Measurements from ENCODE around the gene ACSM3.

ACSM3 gene

GRCh38 chr16:20784204-20784603 is 20.4 kb downstream of the ACSM3 start:
- TF ChIP-seq, protein P1, sequence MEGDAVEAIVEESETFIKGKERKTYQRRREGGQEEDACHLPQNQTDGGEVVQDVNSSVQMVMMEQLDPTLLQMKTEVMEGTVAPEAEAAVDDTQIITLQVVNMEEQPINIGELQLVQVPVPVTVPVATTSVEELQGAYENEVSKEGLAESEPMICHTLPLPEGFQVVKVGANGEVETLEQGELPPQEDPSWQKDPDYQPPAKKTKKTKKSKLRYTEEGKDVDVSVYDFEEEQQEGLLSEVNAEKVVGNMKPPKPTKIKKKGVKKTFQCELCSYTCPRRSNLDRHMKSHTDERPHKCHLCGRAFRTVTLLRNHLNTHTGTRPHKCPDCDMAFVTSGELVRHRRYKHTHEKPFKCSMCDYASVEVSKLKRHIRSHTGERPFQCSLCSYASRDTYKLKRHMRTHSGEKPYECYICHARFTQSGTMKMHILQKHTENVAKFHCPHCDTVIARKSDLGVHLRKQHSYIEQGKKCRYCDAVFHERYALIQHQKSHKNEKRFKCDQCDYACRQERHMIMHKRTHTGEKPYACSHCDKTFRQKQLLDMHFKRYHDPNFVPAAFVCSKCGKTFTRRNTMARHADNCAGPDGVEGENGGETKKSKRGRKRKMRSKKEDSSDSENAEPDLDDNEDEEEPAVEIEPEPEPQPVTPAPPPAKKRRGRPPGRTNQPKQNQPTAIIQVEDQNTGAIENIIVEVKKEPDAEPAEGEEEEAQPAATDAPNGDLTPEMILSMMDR (IDR thresholded peaks at IDR 0.05; ENCODE audit: low read depth, low read length) = no peak
- DNase-seq = no peak
- Histone ChIP-seq H3K27ac (no peak overlapping the region), H3K27me3 (ENCODE audit: insufficient read depth, low read depth, severe bottlenecking) (no peaks in the 10 kb centered on the region), H3K4me3 (ENCODE audit: low read depth, low read length) (no peak overlapping the region), H3K9me3 (ENCODE audit: severe bottlenecking) (no peaks in the 10 kb centered on the region), H3K36me3 (no peaks in the 10 kb centered on the region)

GRCh38 chr16:20789130-20789529 is 25.3 kb downstream of the ACSM3 start:
- H3K9me3 ChIP-seq (ENCODE audit: severe bottlenecking) = no peaks in the 10 kb centered on the region
- TF ChIP-seq, protein P1 (IDR thresholded peaks at IDR 0.05; ENCODE audit: low read depth, low read length) = no peak
- no peak overlapping the region for H3K27ac ChIP-seq
- no peaks in the 10 kb centered on the region for H3K36me3 ChIP-seq
- DNase-seq = no peak
- H3K27me3 ChIP-seq (ENCODE audit: insufficient read depth, low read depth, severe bottlenecking) = no peaks in the 10 kb centered on the region
- H3K4me3 ChIP-seq (ENCODE audit: low read depth, low read length) = no peak overlapping the region

GRCh38 chr16:20791923-20792612 is 28.3 kb downstream of the ACSM3 start:
- no peaks in the 10 kb centered on the region for H3K36me3 ChIP-seq
- H3K9me3 ChIP-seq (ENCODE audit: severe bottlenecking) = no peaks in the 10 kb centered on the region
- no peak overlapping the region for H3K4me3 ChIP-seq (ENCODE audit: low read depth, low read length)
- H3K27ac ChIP-seq = no peak overlapping the region
- no peak for DNase-seq
- H3K27me3 ChIP-seq (ENCODE audit: insufficient read depth, low read depth, severe bottlenecking) = no peaks in the 10 kb centered on the region
- TF ChIP-seq, protein P1 (IDR thresholded peaks at IDR 0.05; ENCODE audit: low read depth, low read length) = no peak

GRCh38 chr16:20798364-20798763 is 34.5 kb downstream of the ACSM3 start:
- Histone ChIP-seq H3K4me3 (ENCODE audit: low read depth, low read length) (no peak overlapping the region), H3K27me3 (ENCODE audit: insufficient read depth, low read depth, severe bottlenecking) (no peaks in the 10 kb centered on the region), H3K36me3 (peaks cover 22% of the 10 kb centered on the region), H3K9me3 (ENCODE audit: severe bottlenecking) (no peaks in the 10 kb centered on the region), H3K27ac (no peak overlapping the region)
- TF ChIP-seq, protein P1 (IDR thresholded peaks at IDR 0.05; ENCODE audit: low read depth, low read length) = no peak
- no peak for DNase-seq

DNA sequence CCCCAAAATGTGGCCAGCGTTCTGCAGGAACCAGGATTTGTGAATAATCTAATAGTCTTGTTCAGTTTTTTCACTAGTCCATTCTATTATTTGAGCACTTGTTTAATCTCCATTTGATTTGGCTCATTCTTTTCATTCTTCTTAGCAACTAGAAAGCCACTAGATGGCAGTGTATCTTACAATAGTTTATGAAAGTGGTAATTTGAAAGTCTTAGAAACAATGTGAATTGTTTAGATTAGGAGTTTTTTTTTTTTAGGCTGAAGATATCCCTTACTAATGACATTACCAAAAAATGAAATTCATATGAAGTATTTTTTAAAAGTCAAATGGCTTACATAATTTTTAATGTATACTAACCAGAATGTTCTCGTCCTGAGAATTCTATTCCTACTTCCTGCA is 35.8 kb downstream of the ACSM3 start:
- no peak for DNase-seq
- Histone ChIP-seq H3K4me3 (ENCODE audit: low read depth, low read length) (no peak overlapping the region), H3K27ac (no peak overlapping the region), H3K27me3 (ENCODE audit: insufficient read depth, low read depth, severe bottlenecking) (no peaks in the 10 kb centered on the region), H3K36me3 (peaks cover 22% of the 10 kb centered on the region), H3K9me3 (ENCODE audit: severe bottlenecking) (no peaks in the 10 kb centered on the region)
- TF ChIP-seq, protein P1 (IDR thresholded peaks at IDR 0.05; ENCODE audit: low read depth, low read length) = no peak

DNA sequence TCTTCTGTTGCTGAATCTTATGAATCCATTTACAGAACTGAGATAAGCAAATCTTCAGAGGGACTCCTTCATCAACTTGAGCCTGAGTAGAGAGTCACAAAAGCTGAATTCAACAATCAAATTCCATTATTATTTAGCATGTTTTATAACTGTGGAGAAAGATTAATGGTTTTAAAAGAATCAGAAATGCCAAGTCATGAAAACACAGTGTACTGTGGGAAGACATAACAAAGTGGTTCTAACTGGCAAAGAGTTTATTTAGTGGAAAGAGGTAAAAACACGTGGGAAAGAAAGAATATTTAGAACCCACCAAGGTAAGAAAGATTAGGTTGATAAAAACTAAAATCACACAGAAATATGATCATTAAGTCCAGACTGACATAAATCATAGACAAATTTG is 37.5 kb downstream of the ACSM3 start:
- DNase-seq = no peak
- Histone ChIP-seq H3K4me3 (ENCODE audit: low read depth, low read length) (no peak overlapping the region), H3K27ac (no peak overlapping the region), H3K9me3 (ENCODE audit: severe bottlenecking) (no peaks in the 10 kb centered on the region), H3K36me3 (peaks cover 22% of the 10 kb centered on the region), H3K27me3 (ENCODE audit: insufficient read depth, low read depth, severe bottlenecking) (no peaks in the 10 kb centered on the region)
- TF ChIP-seq, protein P1 (IDR thresholded peaks at IDR 0.05; ENCODE audit: low read depth, low read length) = no peak

All from WERI-Rb-1 (cell line).